HEK293T (cell line): Measurements from ENCODE around the gene TBL1XR1.

Experiments used
- ARNT ChIP-seq: fragments of 450-650 bp; IDR thresholded peaks from 2 replicates; pipeline ENCODE4 v1.6.1; 2017; ENCODE audit warnings: mild to moderate bottlenecking
- BHLHE40 ChIP-seq: fragments of 450-650 bp; IDR thresholded peaks from 2 replicates; pipeline ENCODE4 v1.6.1; 2016; ENCODE audit warnings: mild to moderate bottlenecking, moderate library complexity, borderline replicate concordance
- CTBP1 ChIP-seq: fragments of 450-650 bp; IDR thresholded peaks from 2 replicates; pipeline ENCODE4 v1.6.1; 2016; ENCODE audit warnings: borderline replicate concordance
- ELF4 ChIP-seq: fragments of 450-650 bp; IDR thresholded peaks from 2 replicates; pipeline ENCODE4 v1.6.1; 2017; ENCODE audit warnings: antibody characterized with exemption
- FOXK2 ChIP-seq: fragments of 450-650 bp; IDR thresholded peaks from 2 replicates; pipeline ENCODE4 v1.6.1; 2016; ENCODE audit warnings: mild to moderate bottlenecking
- FOXM1 ChIP-seq: fragments of 450-650 bp; IDR thresholded peaks from 2 replicates; pipeline ENCODE4 v1.6.1; 2017; ENCODE audit warnings: mild to moderate bottlenecking, borderline replicate concordance
- LEF1 ChIP-seq: fragments of 450-650 bp; IDR thresholded peaks from 2 replicates; pipeline ENCODE4 v1.6.1; 2017; ENCODE audit warnings: mild to moderate bottlenecking, borderline replicate concordance
- NFRKB ChIP-seq: fragments of 450-650 bp; IDR thresholded peaks from 2 replicates; pipeline ENCODE4 v1.6.1; 2016; ENCODE audit warnings: mild to moderate bottlenecking, moderate library complexity
- SP1 ChIP-seq: fragments of 450-650 bp; IDR thresholded peaks from 2 replicates; pipeline ENCODE4 v1.6.1; 2017
- SUZ12 ChIP-seq: fragments of 450-650 bp; IDR thresholded peaks from 2 replicates; pipeline ENCODE4 v1.6.1; 2016; ENCODE audit warnings: mild to moderate bottlenecking

- TF ChIP-seq CTBP1 (no peak), FOXM1 (no peak), NFRKB (no peak), SP1 (no peak), FOXK2 (no peak), ARNT (no peak), LEF1 (no peak), SUZ12 (no peak), ELF4 (no peak), BHLHE40 (no peak)
Measured at GRCh38 chr3:177149106-177149505, 48.2 kb downstream of the TBL1XR1 start.
